HepG2 (cell line): ENCODE data around the gene ANKRD44. TPM values are rescaled to one million over a fixed set of nuclear protein-coding genes. Genes with fewer than 3 reads are reported as not detected.

Source experiments
- ATAC-seq: fragments of 200-7000 bp; cut with Tn5 transposase; 3 replicates; pipeline ENCODE4 v1.9.1; 2020; ENCODE audit warnings: mild to moderate bottlenecking, moderate library complexity
- BruUV-seq: library from RNA; stranded (reverse); fragments of 400-500 nt; replicated peaks from 2 replicates; lab custom pipeline; 2021; lab: Mats Ljungman, UMichigan
- CTCF ChIA-PET: fragments of 300-600 bp; formaldehyde crosslinking; extraction: SDS; loops from one replicate; lab custom pipeline; 2021; ENCODE audit warnings: low total read pairs, inconsistent platforms, low intra/inter-chr PET ratio; lab: Yijun Ruan, JAX
- POLR2A ChIA-PET: fragments of 350-600 bp; sonication (Branson Sonifier 250); formaldehyde crosslinking; loops from one replicate; lab custom pipeline; 2020; ENCODE audit warnings: antibody characterized with exemption, inconsistent platforms; lab: Yijun Ruan, JAX
- DNase-seq: peaks from one replicate; pipeline ENCODE4 v3.0.0-alpha.2; 2015; ENCODE audit warnings: low spot score
- FAIRE-seq: peaks from 3 replicates; lab custom pipeline; 2011; peaks lifted over from hg19 to GRCh38; lab: Jason Lieb, UNC
- H2AFZ ChIP-seq: one replicate; pipeline ENCODE4 v1.6.1; 2011; ENCODE audit warnings: low read length, inconsistent platforms
- H3K27ac ChIP-seq: fragments of 300-600 bp; 3 replicates; pipeline ENCODE4 v1.8.0; 2011; ENCODE audit warnings: mixed run types, mild to moderate bottlenecking, mixed read lengths, low read length, inconsistent platforms; ENCODE audit not compliant: insufficient read depth; ENCODE audit errors: extremely low read length
- H3K27me3 ChIP-seq, 2 experiments: fragments of 200-600 bp in 1 of 2; 2 replicates in 1 of 2; 3 replicates in 1 of 2; pipeline versions ENCODE4 v1.6.0 to v1.8.0; 2011; ENCODE audit warnings: low read length in 2 of 2, mild to moderate bottlenecking in 2 of 2, moderate library complexity in 2 of 2, inconsistent platforms in 1 of 2; ENCODE audit not compliant: insufficient read depth in 2 of 2, control insufficient read depth in 1 of 2
- H3K36me3 ChIP-seq, 2 experiments: fragments of 200-600 bp in 1 of 2; replicated peaks in 1 of 2; 2 replicates in 1 of 2; 3 replicates in 1 of 2; pipeline versions ENCODE4 v1.5.1 to v1.8.0; 2011; ENCODE audit warnings: low read length in 2 of 2, inconsistent platforms in 1 of 2; ENCODE audit not compliant: insufficient read depth in 2 of 2, control insufficient read depth in 1 of 2
- H3K4me1 ChIP-seq: 2 replicates; pipeline ENCODE4 v1.5.1; 2012; ENCODE audit warnings: low read length, inconsistent platforms; ENCODE audit not compliant: insufficient read depth
- H3K4me2 ChIP-seq: 2 replicates; pipeline ENCODE4 v1.6.0; 2011; ENCODE audit warnings: low read depth, low read length, inconsistent platforms
- H3K4me3 ChIP-seq, 3 experiments: fragments of 200-600 bp in 1 of 3; sonication (generic), shearing (Covaris generic) in 1 of 3; replicated peaks in 1 of 3; 2 replicates each; pipeline ENCODE4 v1.5.1; 2011 to 2016; ENCODE audit warnings: low read length in 3 of 3, inconsistent platforms in 2 of 3, low read depth in 2 of 3, mild to moderate bottlenecking in 2 of 3, control low read depth in 1 of 3, mixed read lengths in 1 of 3; ENCODE audit not compliant: insufficient read depth in 1 of 3
- H3K79me2 ChIP-seq: one replicate; pipeline ENCODE4 v1.6.1; 2011; ENCODE audit warnings: low read length, inconsistent platforms; ENCODE audit not compliant: insufficient read depth
- H3K9ac ChIP-seq: 2 replicates; pipeline ENCODE4 v1.6.0; 2011; ENCODE audit warnings: mild to moderate bottlenecking, low read depth, low read length, inconsistent platforms; ENCODE audit not compliant: insufficient read depth
- H3K9me3 ChIP-seq: 2 replicates; pipeline ENCODE4 v1.5.1; 2012; ENCODE audit warnings: mild to moderate bottlenecking, low read length
- H4K20me1 ChIP-seq: 2 replicates; pipeline ENCODE4 v1.6.0; 2011; ENCODE audit warnings: inconsistent platforms, mild to moderate bottlenecking, low read length, moderate library complexity; ENCODE audit not compliant: insufficient read depth
- BHLHE40 ChIP-seq: IDR thresholded peaks from 2 replicates; pipeline ENCODE4 v1.6.1; 2011; ENCODE audit warnings: low read length, improper control_type of control experiment
- CBFB ChIP-seq: sonication (generic); formaldehyde crosslinking; IDR thresholded peaks from 2 replicates; pipeline ENCODE4 v1.4.0; 2020; ENCODE audit warnings: missing genetic modification reagents
- CREM ChIP-seq, 2 experiments: sonication (generic) in 1 of 2; formaldehyde crosslinking in 1 of 2; IDR thresholded peaks; 2 replicates each; pipeline versions ENCODE4 v1.4.0 to v1.6.1; 2016 to 2020; ENCODE audit warnings: antibody characterized with exemption in 1 of 2, mild to moderate bottlenecking in 1 of 2, missing genetic modification reagents in 1 of 2
- GTF3A ChIP-seq: sonication (generic); formaldehyde crosslinking; conservative IDR thresholded peaks from 2 replicates; pipeline ENCODE4 v1.4.0; 2020; ENCODE audit warnings: mild to moderate bottlenecking, missing genetic modification reagents
- RFX3 ChIP-seq: IDR thresholded peaks from 2 replicates; pipeline ENCODE4 v1.6.1; 2016; ENCODE audit warnings: missing biosample characterization, missing genetic modification reagents
- SRF ChIP-seq: IDR thresholded peaks from 2 replicates; pipeline ENCODE4 v1.6.1; 2011; ENCODE audit warnings: mild to moderate bottlenecking, low read depth, low read length, moderate library complexity
- YY1 ChIP-seq: IDR thresholded peaks from 2 replicates; pipeline ENCODE4 v1.6.1; 2011; ENCODE audit warnings: low read length, low read depth, moderate library complexity, mild to moderate bottlenecking; ENCODE audit not compliant: insufficient read depth, insufficient replicate concordance
- ZMYM4 ChIP-seq: sonication (generic); formaldehyde crosslinking; IDR thresholded peaks from 2 replicates; pipeline ENCODE4 v1.8.1; 2023; ENCODE audit warnings: mild to moderate bottlenecking, missing genetic modification reagents
- ZNF234 ChIP-seq: sonication (generic); formaldehyde crosslinking; conservative IDR thresholded peaks from 2 replicates; pipeline ENCODE4 v1.5.1; 2020; ENCODE audit warnings: mild to moderate bottlenecking, missing genetic modification reagents
- ZNF235 ChIP-seq: sonication (generic); formaldehyde crosslinking; IDR thresholded peaks from 2 replicates; pipeline ENCODE4 v1.8.1; 2023; ENCODE audit warnings: mild to moderate bottlenecking, missing genetic modification reagents, borderline replicate concordance
- ZNF484 ChIP-seq: sonication (generic); formaldehyde crosslinking; IDR thresholded peaks from 2 replicates; pipeline ENCODE4 v1.5.1; 2020; ENCODE audit warnings: mild to moderate bottlenecking, low read depth, missing genetic modification reagents, borderline replicate concordance
- ZNF678 ChIP-seq: sonication (generic); formaldehyde crosslinking; IDR thresholded peaks from 2 replicates; pipeline ENCODE4 v1.4.0; 2020; ENCODE audit warnings: mild to moderate bottlenecking, missing genetic modification reagents
- ZSCAN25 ChIP-seq: sonication (generic); formaldehyde crosslinking; IDR thresholded peaks from 2 replicates; pipeline ENCODE4 v1.8.0; 2022; ENCODE audit warnings: mild to moderate bottlenecking, missing genetic modification reagents
- WGBS: methylation state at CpG from one replicate; pipeline ENCODE4 v1.1.6; 2017; ENCODE audit warnings: low lambda C conversion rate; 5-methylcytosine and 5-hydroxymethylcytosine counted together
- in situ Hi-C: cut with HindIII; loops from 2 replicates; pipeline ENCODE4 v1.10.0; 2017; ENCODE audit warnings: low pct_unique_long_range_greater_than_20kb; ENCODE audit not compliant: extremely low pct_ligation_motif_present
- intact Hi-C: fragments of 100-400 bp; cut with micrococcal nuclease; formaldehyde crosslinking; loops from one replicate; pipeline ENCODE4 v1.10.0; 2022; ENCODE audit not compliant: unreplicated experiment
- polyA plus RNA-seq, 8 experiments: library from polyadenylated mRNA; depleted of rRNA in 3 of 8; stranded (reverse) in 7 of 8; unstranded in 1 of 8; fragments of >200 nt; fragmentation: Illumina TruSeq in 4 of 8; extraction: Trizol in 4 of 8; gene quantifications; 2 replicates each; pipeline versions ENCODE4 v1.2.1 to v1.2.3, GENCODE V29; 2011 to 2016; ENCODE audit warnings: low read depth in 4 of 8, missing spikeins in 1 of 8, mixed read lengths in 1 of 8; ENCODE audit not compliant: insufficient read depth in 1 of 8
- total RNA-seq, 5 experiments: library from RNA; depleted of rRNA; stranded (reverse); fragments of >200 nt; fragmentation: Illumina TruSeq; extraction: Trizol; gene quantifications; 2 replicates each; pipeline ENCODE4 v1.2.3, GENCODE V29; 2016; ENCODE audit warnings: low read depth in 1 of 5
- TF ChIP-seq, protein P1 (sequence below): sonication (generic); formaldehyde crosslinking; IDR thresholded peaks from 2 replicates; pipeline ENCODE4 v1.4.0; 2020; ENCODE audit warnings: missing genetic modification reagents

Gene ANKRD44
- total and polyA plus RNA-seq, 2 of the 13 experiments (the other 11 are each of a cell fraction or from before 2014, with no cell fraction given): 0.04 to 0.11 TPM

DNA sequence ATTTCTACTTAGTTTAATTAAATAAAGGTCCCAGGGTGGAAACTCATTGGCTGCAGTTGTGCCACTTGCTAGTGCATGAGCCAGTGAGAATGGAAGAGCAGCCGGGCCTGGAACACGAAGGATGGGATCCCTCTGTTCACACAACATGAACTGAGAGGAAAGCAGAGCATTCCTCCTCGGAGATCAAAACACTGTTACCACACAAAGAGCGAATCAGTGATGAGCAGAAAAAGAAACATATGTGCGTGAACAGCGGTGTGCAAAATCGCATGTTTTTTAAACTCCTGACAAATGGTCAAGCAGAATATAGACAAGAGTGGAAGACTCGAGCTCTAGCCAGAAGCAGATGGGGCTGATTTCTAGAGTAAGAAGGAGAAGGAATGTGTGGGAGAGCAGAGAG lies 28.4 kb upstream of the ANKRD44 start:
- Histone ChIP-seq H3K79me2 (no peaks in the 10 kb centered on the region), H3K9me3 (no peaks in the 10 kb centered on the region), H3K27me3 (peaks cover 2 to 4% of the 10 kb centered on the region in 2 experiments; a peak in 1 of 5 replicates), H3K9ac (no peak overlapping the region), H3K4me3 (no peak overlapping the region), H3K27ac (no peak overlapping the region), H3K4me2 (no peak overlapping the region), H3K4me1 (no peaks in the 10 kb centered on the region), H2AFZ (no peak overlapping the region), H3K36me3 (no peaks in the 10 kb centered on the region), H4K20me1 (no peaks in the 10 kb centered on the region)
- TF ChIP-seq ZSCAN25 (CRISPR knock-in tag): no peak
- TF ChIP-seq BHLHE40: no peak
- no peak for TF ChIP-seq ZNF484 (CRISPR knock-in tag)
- no peak for TF ChIP-seq ZNF234
- no peak for TF ChIP-seq ZNF235
- in situ Hi-C loops (no loop called here), intact Hi-C loops (no loop called here)
- 36% methylated on average over 8 of the region's 8 CpGs for WGBS
- POLR2A ChIA-PET: no interaction called here
- CTCF ChIA-PET: no interaction called here
- no peak for FAIRE-seq
- no peak for DNase-seq
- no TSS peak for BruUV-seq
- ATAC-seq: no peak; the same call in 2 of the 3 replicates

DNA sequence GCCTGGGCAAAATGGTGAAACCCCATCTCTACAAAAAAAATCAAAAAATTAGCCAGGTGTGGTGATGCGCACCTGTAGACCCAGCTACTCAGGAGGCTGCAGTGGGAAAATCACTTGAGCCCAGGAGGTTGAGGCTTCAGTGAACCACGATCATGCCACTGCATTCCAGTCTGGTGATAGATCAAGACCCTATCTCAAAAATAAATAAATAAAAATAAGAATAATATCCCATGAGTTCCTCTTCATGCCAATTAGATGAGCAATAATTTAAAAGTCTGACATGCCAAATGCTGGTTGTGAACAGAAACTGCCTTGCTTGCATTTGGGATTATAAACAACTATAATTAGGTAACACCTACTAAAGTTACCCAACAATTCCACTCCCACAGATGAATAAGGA lies 22.1 kb upstream of the ANKRD44 start:
- no TSS peak for BruUV-seq
- Histone ChIP-seq H4K20me1 (no peaks in the 10 kb centered on the region), H3K27me3 (no peaks in the 10 kb centered on the region), H3K9ac (no peak overlapping the region), H3K4me3 (no peak overlapping the region), H3K9me3 (no peaks in the 10 kb centered on the region), H3K4me2 (no peak overlapping the region), H3K36me3 (no peaks in the 10 kb centered on the region), H2AFZ (no peak overlapping the region), H3K4me1 (no peaks in the 10 kb centered on the region), H3K27ac (no peak overlapping the region), H3K79me2 (no peaks in the 10 kb centered on the region)
- ATAC-seq (no peak), FAIRE-seq (no peak), DNase-seq (no peak)
- 50% methylated on average over 2 of the region's 2 CpGs for WGBS
- CTCF ChIA-PET: no interaction called here
- in situ Hi-C loops (no loop called here), intact Hi-C loops (no loop called here)
- POLR2A ChIA-PET: no interaction called here
- TF ChIP-seq CBFB (CRISPR knock-in tag): no peak
- no peak for TF ChIP-seq ZMYM4 (CRISPR knock-in tag)
- TF ChIP-seq SRF: no peak
- no peak for TF ChIP-seq GTF3A
- TF ChIP-seq, protein P1, sequence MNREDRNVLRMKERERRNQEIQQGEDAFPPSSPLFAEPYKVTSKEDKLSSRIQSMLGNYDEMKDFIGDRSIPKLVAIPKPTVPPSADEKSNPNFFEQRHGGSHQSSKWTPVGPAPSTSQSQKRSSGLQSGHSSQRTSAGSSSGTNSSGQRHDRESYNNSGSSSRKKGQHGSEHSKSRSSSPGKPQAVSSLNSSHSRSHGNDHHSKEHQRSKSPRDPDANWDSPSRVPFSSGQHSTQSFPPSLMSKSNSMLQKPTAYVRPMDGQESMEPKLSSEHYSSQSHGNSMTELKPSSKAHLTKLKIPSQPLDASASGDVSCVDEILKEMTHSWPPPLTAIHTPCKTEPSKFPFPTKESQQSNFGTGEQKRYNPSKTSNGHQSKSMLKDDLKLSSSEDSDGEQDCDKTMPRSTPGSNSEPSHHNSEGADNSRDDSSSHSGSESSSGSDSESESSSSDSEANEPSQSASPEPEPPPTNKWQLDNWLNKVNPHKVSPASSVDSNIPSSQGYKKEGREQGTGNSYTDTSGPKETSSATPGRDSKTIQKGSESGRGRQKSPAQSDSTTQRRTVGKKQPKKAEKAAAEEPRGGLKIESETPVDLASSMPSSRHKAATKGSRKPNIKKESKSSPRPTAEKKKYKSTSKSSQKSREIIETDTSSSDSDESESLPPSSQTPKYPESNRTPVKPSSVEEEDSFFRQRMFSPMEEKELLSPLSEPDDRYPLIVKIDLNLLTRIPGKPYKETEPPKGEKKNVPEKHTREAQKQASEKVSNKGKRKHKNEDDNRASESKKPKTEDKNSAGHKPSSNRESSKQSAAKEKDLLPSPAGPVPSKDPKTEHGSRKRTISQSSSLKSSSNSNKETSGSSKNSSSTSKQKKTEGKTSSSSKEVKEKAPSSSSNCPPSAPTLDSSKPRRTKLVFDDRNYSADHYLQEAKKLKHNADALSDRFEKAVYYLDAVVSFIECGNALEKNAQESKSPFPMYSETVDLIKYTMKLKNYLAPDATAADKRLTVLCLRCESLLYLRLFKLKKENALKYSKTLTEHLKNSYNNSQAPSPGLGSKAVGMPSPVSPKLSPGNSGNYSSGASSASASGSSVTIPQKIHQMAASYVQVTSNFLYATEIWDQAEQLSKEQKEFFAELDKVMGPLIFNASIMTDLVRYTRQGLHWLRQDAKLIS (CRISPR knock-in tag): no peak
- no peak for TF ChIP-seq ZNF678 (CRISPR knock-in tag)
- no peak for TF ChIP-seq CREM (IDR thresholded peaks at IDR 0.05)
- no peak for TF ChIP-seq CREM (CRISPR knock-in tag; IDR thresholded peaks at IDR 0.05)
- TF ChIP-seq YY1: no peak
- no peak for TF ChIP-seq RFX3
